ENCODE measurements around the gene LRRN2. TPM values are rescaled to one million over a fixed set of nuclear protein-coding genes. Genes with fewer than 3 reads are reported as not detected.

Gene LRRN2
- total RNA-seq, 1 donor from 2014 or later = 7.7 TPM

DNA sequence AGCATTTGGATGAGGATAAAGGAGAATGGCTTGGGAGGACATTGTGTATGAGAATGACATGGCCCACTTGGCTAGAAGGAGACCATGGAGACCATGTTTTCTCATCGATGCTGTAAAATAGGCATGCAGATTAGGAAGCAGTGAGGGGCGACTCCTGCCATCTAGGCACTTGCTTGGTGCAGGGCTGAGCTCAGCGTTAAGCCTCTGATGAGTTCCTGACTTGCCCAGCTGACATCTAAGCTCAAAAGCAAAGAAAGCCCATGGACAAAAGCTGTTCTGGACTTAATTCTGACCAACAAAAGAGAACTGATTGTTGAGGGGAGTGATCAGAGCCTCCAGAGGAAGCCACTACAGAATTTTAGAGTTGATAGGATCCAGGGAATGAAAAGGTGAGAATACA is 74.5 kb downstream of the LRRN2 start:
- FAIRE-seq = no peak
- DNase-seq (ENCODE audit: low spot score in 2 of 2) = no peak

GRCh38 chr1:204607910-204608309 is 77.6 kb downstream of the LRRN2 start:
- FAIRE-seq = no peak
- DNase-seq (ENCODE audit: low spot score in 2 of 2) = no peak

DNA sequence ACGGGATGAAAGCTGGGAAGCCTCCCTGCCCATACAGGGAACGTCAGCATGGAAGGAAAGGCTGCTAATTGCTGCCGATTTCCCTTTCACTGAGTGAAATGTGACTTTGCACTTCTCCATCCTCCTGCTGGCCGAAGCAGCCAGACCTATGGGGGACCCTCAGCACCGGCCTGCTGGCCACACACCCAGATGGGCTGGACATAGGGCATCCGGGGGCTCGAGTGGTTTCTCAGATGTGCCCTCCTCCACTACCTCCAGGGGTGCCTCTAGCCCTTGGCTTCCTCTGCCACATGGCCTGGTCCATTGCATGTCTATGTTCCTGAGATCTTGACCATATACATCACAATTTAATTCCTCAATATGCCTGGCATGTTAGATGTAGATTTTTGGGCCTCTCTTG is 79.7 kb downstream of the LRRN2 start:
- FAIRE-seq (no peak), DNase-seq (ENCODE audit: low spot score in 2 of 2) (no peak)

DNA sequence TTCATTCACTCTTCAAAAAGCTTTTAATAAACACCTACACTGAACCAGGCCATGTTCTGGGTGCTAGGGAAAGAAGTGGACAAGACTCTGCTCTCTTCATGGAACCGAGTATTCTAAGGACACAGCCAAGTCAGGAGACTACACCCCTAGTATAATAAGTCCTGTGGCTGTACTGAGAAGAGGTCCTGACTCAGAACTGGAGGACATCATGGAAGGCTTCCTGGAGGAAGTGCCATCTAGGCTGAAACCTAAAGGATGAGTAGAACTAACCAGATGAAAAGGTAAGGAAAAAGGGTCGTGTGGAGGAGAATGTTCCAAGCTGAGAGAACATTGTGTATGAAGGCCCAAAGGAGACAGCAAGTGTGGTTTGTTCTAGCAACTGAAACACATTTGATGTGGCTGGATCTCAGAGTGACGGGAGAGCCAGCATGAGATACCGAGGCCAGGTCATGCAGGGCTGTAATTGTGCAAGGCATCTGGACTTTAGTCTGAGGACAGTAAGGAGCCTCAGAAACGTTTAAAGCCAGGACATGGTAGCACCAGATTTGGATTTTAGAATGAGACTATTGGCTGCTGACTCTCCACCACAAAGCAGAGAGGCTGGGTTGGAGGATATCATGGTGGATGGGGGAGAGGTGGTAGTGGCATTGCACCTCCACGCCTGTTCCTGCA is 82.5 kb downstream of the LRRN2 start:
- FAIRE-seq (no peak), DNase-seq (ENCODE audit: low spot score in 2 of 2) (no peak)

- DNase-seq (ENCODE audit: low spot score in 2 of 2) (no peak), FAIRE-seq (no peak)
Measured at GRCh38 chr1:204602111-204602579, 83.4 kb downstream of the LRRN2 start.

GRCh38 chr1:204600968-204601367 is 84.6 kb downstream of the LRRN2 start:
- DNase-seq (ENCODE audit: low spot score in 2 of 2) (no peak), FAIRE-seq (no peak)

DNA sequence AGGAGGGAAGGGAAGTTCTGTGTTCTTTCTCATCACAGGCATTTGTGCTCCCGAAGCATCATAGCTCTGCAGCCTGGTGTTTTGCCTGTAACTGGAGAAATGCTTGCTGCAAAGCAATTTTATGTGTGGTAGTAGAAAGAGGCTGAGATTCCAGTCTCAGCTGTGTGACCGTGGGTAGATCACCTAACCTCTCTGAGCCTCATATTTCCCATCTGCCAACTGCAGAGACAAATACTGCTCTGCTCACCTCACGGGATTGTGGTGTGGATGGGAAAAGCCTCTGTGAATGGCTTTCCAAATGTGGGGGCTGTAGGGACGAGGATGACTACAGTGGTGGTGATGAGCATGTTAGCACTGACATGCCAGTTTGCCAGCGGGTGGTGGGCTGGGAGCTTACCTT is 85.3 kb downstream of the LRRN2 start:
- FAIRE-seq = no peak

GRCh38 chr1:204599596-204599995 is 85.9 kb downstream of the LRRN2 start:
- FAIRE-seq = no peak
- no peak for DNase-seq (ENCODE audit: low spot score in 2 of 2)

More for the DNA sequence above, 85.3 kb downstream of the LRRN2 start:
- DNase-seq (ENCODE audit: low spot score in 2 of 2) = no peak

- no peak for FAIRE-seq
Measured at GRCh38 chr1:204599098-204599497, 86.4 kb downstream of the LRRN2 start.

DNA sequence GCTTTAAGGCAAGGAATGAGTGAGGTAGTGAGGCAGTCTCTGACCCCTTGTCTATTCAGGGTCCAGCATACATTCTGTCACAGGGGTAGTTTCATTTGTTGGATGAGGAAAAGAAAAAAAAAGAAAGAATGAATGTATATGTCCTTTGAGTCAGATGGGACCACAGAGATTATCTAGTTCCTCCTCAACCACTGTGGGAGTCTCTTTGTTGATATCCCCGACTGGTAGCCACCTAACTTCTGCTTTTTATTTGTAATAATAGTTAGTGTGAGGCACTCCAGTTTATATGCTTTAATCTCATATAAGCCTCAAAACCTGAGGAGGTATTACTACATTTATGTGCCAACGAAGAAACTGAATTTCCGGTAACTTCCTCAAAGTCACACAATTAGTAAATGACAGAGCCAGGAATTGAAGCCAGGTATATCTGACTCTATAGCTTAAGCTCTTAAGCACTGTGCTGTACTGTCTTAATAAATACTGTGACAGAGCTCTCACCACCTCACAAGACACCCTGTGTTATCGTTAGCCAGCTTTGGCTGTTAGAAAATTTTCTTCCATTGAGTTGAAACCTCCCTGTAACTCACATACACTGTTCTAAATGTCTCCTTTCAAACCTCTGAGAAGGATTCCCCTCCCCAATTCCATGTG is 87.1 kb downstream of the LRRN2 start:
- no peak for DNase-seq (ENCODE audit: low spot score in 2 of 2)
- FAIRE-seq = no peak

More at GRCh38 chr1:204599098-204599497, 86.4 kb downstream of the LRRN2 start:
- no peak for DNase-seq (ENCODE audit: low spot score in 2 of 2)

DNA sequence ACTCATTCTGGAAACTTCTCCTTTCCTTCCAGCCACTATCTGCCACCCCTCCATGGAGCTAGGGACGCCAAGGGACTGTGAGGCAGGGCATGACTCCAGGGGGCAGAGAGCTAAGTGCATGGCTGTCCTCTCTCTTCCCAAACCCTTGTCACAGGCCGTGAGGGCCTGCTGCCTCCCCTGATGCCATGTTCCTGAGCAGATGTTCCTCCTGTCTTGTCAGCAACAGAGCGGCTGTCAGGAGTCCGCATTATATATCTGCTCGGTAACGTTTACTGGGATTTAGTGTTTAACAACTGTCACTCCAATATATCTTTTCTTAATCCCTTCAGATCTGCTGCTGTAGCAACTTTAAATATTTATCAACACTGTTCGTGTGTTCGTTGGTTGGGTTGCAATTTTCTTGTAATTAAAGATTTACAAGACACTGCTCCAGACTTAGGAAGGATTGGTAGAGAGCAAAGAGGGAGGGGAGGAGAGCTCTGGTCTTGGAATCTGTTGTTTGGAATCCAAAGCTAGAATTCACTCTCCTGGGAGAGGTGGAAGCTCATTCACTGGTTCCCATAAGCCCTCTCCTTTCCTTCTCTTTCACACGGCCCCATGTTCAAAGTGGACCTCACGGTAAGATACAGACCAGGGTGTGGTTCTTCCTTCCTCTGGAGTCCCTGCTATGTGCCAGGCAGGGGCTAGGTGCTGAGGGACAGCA is 93.1 kb downstream of the LRRN2 start:
- DNase-seq (ENCODE audit: low spot score in 2 of 2) (no peak), FAIRE-seq (no peak)

DNA sequence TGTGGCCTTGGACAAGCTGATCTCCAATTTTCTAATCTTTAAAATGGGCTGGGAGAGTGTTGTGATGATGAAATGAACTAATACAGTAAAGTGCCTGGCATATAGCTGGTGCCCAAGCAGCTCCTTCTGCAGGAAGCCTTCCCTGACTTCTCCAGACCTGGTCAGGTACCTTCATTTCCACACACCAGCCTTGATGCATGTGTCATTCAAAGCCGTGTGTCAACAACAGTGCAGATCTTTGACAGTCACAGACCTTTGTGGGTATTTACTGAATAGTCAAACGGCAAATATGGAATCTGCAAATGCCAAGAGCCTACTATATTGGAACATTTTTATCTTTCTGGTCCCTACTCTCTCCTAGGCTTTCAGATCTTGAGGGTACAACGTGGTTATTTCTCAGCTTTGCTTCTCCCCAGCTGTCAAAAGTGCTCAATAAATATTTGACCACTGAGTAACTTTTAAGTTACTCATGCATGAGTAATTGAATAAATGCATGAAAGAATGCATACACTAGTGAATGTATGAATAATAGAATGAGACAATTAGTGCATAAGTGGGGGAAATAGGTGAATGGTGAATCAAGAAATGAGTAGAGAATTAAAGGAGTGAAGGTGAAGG is 94.0 kb downstream of the LRRN2 start:
- no peak for DNase-seq (ENCODE audit: low spot score in 2 of 2)
- no peak for FAIRE-seq

GRCh38 chr1:204589409-204590038 is 96.0 kb downstream of the LRRN2 start:
- FAIRE-seq (no peak), DNase-seq (ENCODE audit: low spot score in 2 of 2) (no peak)

DNA sequence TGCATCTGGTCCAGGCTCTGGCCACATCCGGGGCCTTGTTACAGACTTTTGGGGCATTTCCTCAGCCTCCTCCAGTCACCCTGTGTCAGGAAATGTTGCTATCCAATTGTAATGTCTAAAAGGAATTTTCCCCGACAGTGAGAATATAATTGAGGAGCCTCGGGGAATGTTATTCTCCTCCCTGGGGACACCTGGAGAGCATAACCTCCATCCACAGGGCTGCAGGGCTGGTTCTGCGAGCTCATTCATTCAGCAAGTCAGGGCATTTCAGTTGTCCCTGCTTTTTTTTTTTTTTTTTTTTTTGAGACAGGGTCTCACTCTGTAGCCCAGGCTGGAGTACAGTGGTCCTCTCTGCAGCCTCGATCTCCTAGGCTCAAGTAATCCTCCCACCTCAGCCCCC is 96.7 kb downstream of the LRRN2 start:
- DNase-seq (ENCODE audit: low spot score in 2 of 2) (no peak), FAIRE-seq (no peak)

GRCh38 chr1:204587621-204588020 is 97.9 kb downstream of the LRRN2 start:
- DNase-seq (ENCODE audit: low spot score in 2 of 2) = no peak
- no peak for FAIRE-seq

- DNase-seq (ENCODE audit: low spot score in 2 of 2) (no peak), FAIRE-seq (no peak)
Measured at GRCh38 chr1:204584699-204585372, 100.7 kb downstream of the LRRN2 start.

- DNase-seq (ENCODE audit: low spot score in 2 of 2) = no peak
- FAIRE-seq = no peak
Measured at GRCh38 chr1:204583909-204584632, 101.5 kb downstream of the LRRN2 start.

DNA sequence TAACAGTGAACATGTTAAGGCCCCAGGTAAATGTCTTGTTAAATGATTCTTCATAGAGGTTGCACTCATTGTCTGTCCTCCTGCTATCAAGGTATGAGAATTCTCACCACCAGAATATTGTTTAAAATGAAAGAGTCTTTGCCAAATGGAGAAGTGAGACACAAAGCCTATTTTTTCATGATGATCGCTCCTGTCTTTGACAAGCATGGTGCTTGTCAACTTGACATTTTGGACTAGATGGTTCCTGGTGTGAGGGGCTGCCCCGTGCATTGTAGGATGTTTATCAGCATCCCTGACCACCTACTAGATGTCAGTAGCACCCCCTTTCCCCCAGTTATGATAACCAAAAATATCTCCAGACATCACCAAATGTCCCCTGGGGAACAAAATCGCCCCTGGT is 103.8 kb downstream of the LRRN2 start:
- FAIRE-seq (no peak), DNase-seq (ENCODE audit: low spot score in 2 of 2) (no peak)

GRCh38 chr1:204580862-204581261 is 104.7 kb downstream of the LRRN2 start:
- DNase-seq (ENCODE audit: low spot score in 2 of 2) (no peak), FAIRE-seq (no peak)
